NCI-H146 treated with DMSO at 0.1 percent for 48 hours (cell line): Measurements from ENCODE around the gene SMCO2.
A peak's percentile ranks its signal among the peaks of the same experiment; 100 is the strongest.

ENCODE experiments used
- DNase-seq: peaks from one replicate; lab custom pipeline; 2025; ENCODE audit not compliant: unreplicated experiment; lab: John Stamatoyannopoulos, UW

Gene SMCO2

DNA sequence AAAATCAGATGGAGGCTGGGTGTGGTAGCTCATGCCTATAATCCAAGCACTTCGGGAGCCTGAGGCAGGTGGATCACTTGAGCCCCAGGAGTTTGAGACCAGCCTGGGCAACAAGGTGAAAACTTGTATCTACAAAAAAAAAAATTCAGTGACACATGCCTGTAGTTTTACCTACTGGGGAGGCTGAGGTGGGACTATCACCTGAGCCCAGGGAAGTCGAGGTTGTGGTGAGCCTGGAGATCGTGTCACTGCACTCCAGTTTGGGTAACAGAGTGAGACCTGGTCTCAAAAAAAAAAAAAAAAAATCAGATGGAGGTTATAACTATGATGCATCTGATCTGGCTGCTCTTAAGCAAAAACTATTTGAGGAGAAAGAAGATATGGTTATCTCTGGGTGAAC lies 50.9 kb downstream of the SMCO2 start:
- DNase-seq, result no peak

DNA sequence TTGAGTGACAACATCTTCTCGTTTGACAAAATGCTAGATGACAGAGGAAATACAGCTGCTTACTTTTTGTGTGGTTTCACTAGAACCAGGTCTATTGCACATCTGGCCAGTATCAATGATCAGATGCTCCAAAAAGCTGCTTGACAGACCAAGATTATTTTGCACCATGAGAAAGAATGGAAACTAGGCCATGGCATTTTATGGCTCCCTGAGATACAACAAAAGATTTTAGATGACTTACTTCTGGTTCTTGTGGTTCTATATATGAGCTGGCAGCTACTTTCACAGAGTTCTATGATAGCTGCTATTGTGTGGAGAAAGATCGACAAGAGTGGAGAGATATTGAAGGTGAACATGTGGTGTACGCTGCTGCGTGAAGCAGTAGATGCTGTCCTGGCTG lies 51.6 kb downstream of the SMCO2 start:
- DNase-seq, result no peak

GRCh38 chr12:27498761-27499160 lies 52.2 kb downstream of the SMCO2 start:
- DNase-seq, result peak; percentile 64

- no peak for DNase-seq
Measured at GRCh38 chr12:27499377-27499776, 52.8 kb downstream of the SMCO2 start.

GRCh38 chr12:27500546-27500945 lies 54.0 kb downstream of the SMCO2 start:
- no peak for DNase-seq

DNA sequence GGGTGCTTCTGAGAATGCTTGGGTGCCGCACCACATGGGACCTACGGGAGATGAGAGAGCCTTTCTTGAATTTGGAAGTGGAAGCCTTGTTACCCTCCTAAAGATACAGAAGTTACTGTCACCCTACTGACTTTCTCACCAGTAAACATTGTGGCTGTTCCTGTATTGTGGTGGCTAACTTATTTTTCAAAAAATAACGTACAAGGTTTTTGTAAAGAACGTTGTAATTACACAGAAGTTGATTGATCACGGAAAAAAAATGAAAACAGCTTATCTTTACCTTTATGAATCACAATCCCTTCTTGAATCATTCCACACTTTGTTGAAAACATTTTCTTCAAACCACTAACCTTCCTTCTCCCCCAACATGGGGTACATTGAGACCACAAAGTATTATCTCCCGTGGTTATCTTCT lies 55.5 kb downstream of the SMCO2 start:
- DNase-seq, result no peak

DNA sequence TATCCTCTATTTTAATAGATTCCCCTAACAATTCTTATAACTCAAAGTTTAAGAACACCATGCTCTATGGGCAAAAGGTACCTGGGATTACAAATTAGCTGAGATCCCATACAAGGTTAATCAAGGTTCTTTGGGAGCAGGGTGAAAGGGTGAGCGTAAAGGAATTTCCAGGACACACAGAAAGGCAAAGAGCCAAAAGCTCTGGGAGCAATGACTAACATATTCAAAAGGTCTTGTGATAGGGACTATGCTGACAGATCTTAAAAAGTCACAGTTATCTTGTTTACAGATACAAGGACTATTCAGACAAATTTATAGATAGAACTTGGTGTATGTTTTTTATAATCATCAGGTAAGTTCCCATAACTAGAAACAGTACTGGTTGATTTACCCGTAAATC lies 58.0 kb downstream of the SMCO2 start:
- no peak for DNase-seq

DNA sequence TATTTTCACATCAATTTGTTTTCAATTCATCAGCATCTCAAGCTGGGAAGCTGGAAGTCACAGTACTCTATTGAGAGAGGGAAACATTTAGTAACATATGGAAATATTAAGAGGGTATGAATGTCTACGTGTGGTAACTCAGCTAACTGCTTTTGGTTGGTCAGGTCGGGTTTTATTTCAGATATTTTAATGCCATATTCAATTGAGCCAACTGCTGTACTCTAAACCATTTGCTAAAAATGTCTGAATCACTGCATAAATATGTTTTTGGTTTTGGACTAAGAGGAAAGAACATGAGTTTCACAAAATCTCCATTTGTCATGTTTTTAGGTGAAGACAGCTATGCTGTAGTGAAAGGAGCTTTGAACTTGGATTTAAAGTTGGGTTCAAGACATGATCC lies 58.6 kb downstream of the SMCO2 start:
- DNase-seq, result no peak

DNA sequence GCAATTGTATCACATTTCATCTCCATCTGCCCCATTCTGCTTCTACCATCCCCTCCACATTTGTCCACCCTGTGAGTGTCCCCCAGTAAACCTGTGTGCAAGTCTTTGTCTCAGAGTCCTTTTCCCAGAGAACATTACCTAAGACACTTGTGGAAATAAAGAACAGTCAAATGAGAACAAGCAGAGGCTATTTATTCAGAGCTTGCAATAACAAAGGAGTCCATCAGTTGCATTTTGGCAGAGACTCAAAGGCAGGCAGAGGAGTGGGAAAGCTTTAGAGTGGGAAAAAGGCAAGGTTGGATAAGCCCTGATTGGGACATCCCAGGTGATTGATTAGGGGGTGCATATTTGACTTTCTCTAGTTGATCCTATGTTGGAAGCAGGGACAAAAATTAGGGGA lies 59.2 kb downstream of the SMCO2 start:
- no peak for DNase-seq

DNA sequence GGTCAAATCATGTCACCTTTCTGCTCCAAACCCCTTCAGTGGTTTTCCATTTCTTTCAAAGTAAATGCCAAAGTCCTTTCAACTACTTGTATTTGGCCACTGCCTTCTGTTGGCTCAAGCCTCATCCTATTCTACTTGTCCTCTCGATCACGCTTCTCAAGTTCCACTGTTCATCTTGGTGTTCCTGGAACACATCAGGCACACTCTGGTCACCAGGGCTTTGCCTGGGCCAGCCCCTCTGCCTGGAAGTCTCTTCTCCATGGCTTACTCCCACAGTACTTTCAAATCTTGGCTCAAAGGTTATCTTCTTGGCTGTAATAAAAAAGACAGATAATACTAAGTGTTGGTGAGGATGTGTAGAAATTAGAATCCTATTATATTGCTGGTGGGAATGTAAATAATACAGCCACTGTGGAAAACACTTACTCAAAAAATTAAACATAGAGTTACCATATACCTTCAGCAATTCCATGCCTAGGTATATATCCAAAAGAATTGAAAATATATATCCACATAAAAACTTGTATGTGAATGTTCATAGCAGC lies 60.2 kb downstream of the SMCO2 start:
- DNase-seq, result no peak

- DNase-seq, result no peak
Measured at GRCh38 chr12:27508736-27509431, 62.3 kb downstream of the SMCO2 start.

DNA sequence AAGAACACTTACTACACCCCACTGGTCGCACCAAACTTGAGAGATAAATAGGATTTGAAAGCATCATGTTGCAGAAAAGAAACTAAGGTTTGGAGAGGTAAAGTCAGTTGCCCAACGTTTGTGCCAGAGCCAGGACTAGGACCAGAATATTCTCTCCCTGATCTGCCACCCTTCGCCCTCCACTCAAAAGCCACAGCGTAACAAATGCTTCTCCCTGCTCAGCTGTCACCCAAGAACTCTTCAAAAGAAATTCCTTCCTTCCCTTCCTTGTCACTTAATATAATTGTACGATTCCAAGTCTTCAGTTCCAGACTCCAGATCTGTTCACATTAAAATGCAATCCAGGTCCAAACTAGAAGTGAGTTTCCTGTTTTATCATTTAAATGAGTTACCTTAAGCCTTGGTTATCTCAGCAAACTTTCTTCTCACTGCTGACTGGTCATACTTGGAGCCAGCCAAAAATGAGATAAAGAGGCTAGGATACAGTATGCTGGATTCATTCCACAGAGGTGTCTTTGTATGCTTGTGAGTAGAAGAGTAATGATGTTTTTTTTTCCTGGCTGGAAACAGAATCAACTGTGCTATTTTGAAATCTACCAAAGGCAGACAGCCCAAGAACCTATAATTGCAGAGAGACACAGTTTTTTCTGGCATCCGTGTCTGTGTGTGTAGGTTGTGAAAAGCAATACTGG lies 64.6 kb downstream of the SMCO2 start:
- DNase-seq, result no peak

DNA sequence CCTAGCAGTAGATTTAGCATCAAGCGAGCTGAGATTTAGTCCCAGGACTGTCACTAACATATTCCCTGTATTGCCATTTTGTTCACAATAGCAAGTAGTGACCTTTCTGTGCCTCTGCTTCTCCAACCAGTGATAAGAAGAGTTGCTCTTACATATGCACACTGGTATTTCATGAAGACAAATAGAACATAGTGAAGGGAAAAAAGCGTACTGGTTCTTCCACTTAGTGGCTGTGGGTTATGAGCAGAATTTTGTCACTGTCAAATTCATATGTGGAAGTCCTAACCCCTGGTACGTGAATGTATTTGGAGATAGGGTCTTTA lies 65.1 kb downstream of the SMCO2 start:
- DNase-seq, result no peak

DNA sequence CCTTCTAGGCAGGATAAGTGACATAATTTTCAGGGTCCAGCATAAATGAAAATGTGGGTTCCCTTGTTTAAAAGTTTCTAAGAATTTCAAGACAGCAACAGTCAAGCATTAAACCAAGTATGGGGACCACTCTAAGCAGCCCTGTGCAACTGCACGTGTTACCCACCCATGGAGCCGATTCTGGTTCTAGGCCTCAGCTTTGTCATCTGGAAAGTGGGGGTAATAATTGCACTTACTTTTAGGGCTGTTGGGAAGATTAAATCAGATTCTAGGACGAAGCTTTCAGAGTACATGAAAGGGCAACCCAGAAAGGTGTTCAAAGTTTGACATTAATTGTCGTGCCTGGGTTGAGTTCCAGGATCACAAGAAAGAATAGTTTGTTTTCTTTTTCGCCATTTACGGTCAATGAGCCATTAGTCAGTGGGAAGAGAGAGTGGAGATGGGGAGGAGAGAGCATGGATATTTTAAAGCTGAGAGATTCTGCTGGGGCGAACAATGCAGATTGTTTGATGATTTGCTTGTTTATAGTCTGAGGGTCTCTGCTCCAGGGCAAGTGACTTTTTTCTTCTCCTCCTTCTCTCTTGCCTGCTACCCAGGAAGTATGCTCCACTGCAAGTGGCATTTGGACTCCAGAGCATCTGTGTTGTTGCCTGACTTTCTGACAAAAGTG lies 66.8 kb downstream of the SMCO2 start:
- no peak for DNase-seq

DNA sequence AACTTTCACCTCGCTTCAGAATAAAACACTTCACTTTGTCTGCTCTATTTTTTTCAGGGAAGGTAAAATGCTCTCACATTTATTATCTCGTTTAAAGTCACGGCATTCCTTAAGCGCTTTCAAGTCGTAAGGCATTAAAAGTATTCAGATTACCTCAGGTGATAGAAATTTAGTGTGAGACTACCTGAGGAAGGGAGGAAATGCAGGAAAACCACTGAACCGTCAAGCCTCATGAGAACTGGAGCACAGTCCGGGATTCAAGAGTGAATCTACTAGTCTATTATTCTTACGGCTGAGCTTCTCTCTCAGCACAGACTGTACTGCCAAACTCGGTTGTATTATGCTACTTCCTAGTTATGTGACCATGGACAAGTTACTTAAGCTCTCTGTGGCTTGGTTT lies 69.1 kb downstream of the SMCO2 start:
- DNase-seq, result no peak

GRCh38 chr12:27516625-27517024 lies 70.1 kb downstream of the SMCO2 start:
- no peak for DNase-seq

DNA sequence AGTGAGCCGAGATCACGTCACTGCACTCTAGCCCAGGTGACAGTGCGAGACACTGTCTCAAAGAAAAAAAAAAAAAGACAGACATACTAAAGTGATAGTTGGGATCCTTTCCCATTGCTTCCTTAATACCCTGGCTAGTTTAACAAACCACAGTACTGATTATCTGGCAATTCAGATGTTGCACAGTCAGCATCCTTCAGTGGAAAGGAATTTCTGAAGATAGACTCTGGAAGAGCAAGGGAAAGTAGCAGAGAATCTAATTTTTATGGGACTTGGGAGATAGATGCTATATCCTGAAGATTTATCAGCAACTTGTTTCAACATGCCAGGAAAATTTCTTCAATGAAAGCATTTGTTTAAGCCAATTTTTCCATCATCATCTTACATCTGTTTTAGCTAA lies 71.0 kb downstream of the SMCO2 start:
- no peak for DNase-seq

- no peak for DNase-seq
Measured at GRCh38 chr12:27517961-27518665, 71.6 kb downstream of the SMCO2 start.

DNA sequence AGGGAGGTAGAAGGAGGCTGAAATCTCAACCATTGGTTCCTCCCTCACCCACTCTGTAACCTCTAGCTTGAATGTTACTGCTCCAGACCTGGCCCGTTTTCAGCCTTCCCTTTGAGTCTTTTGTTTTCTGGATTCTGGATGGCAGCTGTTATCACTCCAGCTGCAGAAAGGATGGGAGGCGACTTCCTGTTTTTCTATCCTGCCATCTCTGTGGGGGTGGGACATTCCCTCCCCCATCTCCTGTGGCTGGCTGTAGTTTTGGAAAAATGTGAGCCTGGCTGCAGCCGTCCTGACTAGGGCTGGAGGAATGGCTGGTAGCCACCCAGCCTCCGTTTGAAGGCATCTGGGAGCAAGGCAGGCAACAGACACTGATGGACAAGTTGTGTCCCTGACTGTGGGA lies 74.5 kb downstream of the SMCO2 start:
- DNase-seq, result peak; percentile 17

DNA sequence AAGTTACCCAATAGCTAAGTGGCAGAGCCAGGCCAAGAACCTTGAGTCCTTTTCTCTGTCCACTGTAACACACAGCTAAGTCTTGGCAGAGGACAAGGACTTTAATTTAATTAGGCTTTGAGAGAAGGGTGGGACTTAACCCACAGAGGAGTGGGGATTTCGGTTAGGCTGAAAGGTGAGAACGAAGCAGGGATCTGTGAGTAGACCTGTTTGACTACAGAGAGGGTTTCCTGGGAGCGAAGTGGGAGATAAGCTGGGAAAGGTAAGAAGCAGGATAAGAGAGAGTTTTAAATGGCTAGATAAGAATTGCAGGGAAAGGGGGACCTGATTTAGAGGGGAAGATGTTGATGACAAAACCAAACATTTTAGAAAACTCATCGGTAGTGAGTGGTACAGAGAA lies 75.4 kb downstream of the SMCO2 start:
- no peak for DNase-seq

GRCh38 chr12:27523305-27523641 lies 76.7 kb downstream of the SMCO2 start:
- no peak for DNase-seq
